GM21381 (cell line): ENCODE data around the gene CSF2RB.
A peak's percentile ranks its signal among the peaks of the same experiment; 100 is the strongest.

Experiments used
- ATAC-seq: cut with Tn5 transposase; IDR thresholded peaks from one replicate; pipeline ENCODE4 v1.9.1; 2021; ENCODE audit warnings: mild to moderate bottlenecking, moderate library complexity; ENCODE audit not compliant: unreplicated experiment

Gene CSF2RB

DNA sequence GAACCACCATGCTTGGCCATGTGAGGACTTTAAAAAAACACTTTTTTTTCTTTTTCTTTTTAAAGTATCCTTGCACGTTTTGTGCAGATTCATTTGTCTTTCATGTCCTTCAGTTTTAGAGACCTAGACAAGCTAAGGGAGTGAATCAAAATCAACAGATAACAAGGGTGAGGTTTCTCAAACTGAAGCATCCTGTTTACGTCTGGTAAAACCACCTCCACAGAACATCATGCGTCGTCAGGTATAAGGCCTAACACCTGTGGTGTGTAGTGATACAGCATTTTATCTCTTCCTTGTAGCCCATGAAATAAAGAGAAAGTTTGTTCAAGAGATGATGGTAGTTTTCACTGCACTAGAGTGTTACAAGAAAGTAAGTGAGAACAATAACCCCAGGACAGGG is 26.3 kb upstream of the CSF2RB start:
- ATAC-seq: no peak

DNA sequence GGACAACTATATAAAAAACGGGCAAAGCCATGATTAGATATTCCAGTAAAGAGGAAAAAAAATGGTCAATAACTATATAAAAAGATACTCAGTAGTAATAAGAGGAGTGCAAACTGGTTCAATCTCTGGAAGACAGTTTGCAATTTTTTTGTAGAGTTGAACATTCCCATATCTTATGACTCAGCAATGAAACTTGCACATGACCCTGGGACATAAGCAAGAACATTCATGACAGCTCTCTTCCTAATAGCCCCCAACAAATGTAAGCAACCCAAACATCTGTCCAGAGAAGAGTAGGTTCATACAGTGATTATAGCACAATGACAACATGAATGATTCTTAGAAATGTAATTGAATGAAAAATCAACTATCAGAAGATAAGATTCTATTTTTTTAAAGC is 21.8 kb upstream of the CSF2RB start:
- ATAC-seq: no peak

DNA sequence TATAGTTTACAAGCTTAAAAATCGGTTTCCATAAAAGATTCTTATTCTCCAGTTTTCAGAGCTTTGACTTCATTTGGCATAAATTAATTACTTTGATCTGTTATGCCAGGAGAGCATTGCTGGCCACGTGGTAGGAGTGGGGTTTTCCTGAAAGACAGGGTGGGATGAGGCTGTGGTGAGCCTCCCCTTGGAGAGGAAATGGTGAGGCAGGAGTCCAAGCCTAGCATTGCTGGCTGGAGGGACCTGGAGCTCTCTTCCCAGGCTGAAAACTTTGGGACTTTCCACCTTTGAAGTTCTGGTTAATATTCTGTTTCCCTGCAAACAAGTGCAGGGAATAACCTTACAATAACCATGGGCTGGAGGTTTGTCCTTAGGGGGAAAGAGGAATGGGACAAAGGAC is 21.1 kb upstream of the CSF2RB start:
- ATAC-seq: no peak

DNA sequence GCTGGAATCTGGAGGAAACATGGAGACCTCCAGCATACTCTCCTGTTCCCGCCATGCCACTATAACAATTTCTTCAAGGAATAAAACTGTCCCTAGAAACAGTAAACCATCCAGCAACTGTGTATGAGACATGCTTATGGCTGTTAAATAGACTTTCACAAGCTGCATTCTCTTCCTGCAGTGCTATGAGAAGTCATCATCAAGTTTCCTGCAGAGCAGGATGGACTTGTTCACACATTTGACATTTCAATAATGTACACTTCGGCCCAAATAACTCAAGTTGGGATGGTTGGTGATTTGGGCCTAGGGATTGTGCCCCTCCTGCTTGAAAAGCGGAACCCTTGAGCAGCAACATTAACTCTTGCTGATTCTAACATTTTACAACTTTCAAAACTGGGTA is 20.2 kb upstream of the CSF2RB start:
- no peak for ATAC-seq

DNA sequence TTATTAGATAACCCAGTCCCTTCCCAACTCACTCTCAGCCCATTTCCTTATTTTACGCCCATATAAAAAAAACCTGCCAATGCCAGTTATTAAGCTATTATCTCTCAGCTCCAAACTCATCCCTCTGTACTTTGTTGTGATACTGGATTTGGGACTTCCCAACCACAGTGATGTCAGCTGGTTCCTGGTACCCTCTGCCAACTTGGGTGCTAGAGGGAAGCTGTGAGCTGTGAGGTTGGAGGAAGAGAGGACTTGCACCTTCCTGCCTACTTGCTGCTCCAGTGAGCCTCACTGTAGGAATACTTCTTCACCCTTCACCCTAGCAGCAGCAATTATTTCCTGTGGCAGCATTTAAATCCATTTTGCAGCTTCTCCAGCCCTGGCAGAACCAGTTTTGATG is 19.2 kb upstream of the CSF2RB start:
- no peak for ATAC-seq

- ATAC-seq: no peak
Observed at GRCh38 chr22:36897611-36898010, 15.8 kb upstream of the CSF2RB start.

- no peak for ATAC-seq
Observed at GRCh38 chr22:36898690-36899089, 14.7 kb upstream of the CSF2RB start.

DNA sequence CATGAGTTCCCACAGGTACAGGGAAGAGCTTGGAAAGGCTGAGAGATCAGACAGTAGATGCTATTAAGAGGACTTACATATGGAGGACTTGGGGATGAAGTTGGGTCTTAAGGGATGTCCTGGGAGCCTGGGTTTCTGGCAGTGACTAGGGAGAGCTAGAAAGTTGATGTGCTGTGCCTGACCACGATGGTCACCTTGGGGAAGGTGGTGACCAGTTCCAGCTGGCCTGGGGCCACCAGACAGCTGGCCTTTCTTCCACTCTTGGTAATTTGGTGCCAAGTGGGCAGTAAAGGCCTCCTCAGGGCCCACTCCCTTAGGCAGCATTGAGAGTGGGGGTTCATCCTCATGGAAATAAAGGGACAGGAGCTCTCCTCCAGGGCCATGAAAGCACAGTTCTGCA is 13.9 kb upstream of the CSF2RB start:
- ATAC-seq: no peak

- ATAC-seq: no peak
Observed at GRCh38 chr22:36900225-36900624, 13.2 kb upstream of the CSF2RB start.

DNA sequence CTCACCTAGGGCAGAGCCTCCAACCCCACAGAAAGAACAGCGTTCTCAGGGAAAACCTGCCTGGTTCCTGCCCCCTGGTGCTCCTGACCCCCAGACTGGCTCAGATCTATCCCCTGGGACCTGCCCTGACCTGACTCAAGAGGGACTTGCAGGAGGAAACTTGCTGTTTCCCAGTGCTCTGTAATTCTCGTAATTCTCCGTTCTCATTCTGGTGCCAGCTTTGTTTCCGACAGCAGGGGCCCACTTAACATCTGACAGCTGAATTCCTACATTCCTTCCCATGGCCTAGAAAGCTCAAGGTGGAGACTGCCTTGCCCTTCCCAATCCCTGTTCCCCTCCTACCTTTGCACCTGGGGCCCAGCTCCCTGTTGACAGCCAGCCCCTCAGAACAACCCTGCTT is 12.5 kb upstream of the CSF2RB start:
- no peak for ATAC-seq

- peak; percentile 69 for ATAC-seq
Observed at GRCh38 chr22:36901411-36902142, 11.9 kb upstream of the CSF2RB start.

DNA sequence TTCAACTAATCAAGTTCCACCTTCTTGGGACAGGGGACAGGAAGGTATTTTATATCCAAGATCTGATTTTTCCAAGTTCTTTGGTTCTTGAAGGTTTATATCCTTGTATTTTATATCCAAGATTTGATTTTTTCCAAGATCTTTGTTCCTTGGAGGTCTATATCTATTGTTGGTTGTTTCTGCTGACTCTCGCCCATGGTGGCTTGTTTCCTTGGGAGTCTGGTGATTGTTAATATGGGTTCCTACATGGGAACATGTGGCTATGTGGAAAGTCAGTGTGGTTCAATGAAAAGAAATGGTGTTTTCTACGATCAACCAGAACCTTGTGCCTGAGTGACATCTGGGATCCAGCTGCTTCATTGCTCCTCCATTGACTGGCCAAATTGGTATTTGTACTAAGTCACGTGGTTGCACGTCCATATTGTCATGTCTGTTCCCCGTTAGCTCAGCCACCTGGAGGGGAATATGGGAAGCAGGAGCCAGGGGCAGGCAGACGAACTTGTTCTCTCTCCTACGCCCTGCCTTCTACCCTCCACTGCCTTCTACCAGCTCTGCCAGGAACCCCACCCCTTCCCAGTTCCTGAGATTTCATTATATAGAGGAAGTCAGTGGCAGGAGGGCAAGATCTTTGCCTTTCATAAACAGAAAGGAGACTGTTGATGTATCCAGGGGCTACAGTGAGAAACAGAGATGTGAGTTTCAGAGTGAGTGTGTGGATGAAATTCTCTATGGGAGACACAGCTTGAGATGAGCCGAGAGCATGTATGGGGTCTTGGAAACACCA is 11.1 kb upstream of the CSF2RB start:
- ATAC-seq: no peak

- no peak for ATAC-seq
Observed at GRCh38 chr22:36904260-36904880, 9.1 kb upstream of the CSF2RB start.

DNA sequence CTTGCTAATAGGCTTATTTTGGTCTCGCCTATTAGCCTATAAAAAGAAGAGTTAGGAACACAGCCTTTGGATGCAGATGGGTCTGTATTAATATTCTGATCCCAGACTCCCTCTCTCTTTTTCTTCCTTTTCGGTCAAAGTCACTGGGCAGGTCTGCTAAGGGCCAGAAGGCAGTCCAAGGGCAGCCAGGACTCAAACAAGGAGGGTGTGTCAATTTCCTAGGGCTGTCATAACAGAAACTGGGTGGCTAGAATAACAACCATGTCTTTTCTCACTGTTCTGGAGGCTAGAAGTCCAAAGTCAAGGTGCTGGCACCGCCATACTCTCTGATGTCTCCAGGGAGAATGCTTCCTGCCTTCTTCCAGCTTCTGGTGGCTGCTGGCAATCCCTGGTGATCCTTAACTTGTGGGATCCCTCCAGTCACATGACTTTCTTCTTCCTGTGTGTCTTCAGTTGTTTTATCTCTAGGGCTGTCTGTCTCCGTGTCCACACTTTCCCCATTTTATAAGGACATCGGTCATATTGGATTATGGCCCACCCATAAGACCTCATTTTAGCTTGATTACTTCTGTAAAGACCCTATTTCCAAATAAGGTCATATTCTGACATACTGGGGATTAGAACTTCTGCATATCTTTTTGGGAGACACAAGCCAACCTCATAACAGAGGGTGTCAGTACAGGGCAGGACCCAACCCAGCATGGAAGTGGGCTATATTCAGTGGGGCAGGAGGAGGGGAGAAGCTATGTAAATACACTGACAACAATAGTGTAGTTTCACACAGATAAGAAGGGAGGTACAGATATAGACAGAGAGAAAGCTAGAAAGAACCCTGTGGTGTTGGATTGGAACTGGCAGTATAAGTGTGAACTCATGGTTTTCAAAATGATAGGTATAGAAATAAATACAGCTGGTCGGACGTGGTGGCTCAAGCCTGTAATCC is 5.9 kb upstream of the CSF2RB start:
- no peak for ATAC-seq

GRCh38 chr22:36910461-36910860 is 3.0 kb upstream of the CSF2RB start:
- no peak for ATAC-seq

- ATAC-seq: no peak
Observed at GRCh38 chr22:36911887-36912661, 1.4 kb upstream of the CSF2RB start.

DNA sequence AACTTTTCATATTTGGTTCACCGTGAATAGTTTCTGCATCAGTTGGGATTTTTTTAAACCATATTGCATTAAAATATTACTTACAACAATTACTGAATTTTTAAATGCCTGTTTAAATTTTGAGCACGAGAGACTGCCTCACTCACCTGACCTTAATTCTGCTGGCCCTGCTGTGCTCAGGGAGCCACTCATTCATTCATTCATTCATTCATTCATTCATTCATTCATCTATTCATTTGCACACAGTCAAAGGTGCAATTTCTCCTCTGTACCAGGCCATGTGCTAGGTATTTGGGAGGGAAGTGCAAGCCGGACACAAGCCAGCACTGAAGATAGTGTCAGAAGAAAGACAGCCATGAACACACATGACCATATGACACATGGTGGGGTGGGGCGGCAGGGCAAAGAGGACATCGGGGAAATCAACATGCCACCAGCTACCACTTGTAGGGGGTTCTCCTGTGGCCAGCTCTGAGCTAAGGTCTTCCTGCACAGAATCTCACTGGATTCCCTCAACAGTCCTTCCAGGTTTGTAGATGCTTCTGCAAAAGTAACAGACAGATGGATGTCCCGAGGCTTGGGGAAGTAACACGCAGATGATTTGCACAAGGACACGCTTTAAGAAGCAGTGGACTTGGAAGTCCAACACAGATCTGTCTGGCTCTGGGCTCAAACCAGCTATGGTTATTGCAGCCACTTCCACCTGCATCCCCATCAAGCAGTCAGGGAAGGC is 568 bp upstream of the CSF2RB start:
- no peak for ATAC-seq

DNA sequence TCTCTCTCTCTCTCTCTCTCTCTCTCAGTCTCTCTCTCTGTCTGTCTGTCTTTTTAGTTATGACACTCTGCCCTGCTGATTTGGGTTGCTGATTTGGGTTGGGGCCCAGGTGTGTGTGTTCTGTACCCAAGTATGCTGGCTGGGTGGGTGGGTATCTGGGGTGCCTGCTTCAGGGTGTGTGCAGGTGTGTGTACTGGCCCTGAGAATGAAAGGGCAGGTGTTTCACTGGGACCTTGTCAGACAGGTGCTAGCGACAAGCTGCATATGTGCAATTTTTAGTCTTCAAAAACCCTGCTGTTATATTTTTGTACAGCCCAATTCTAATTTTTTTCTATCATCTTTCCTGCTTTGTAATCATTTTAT is 943 bp downstream of the CSF2RB start:
- ATAC-seq: no peak

GRCh38 chr22:36916034-36916433 is 2.6 kb downstream of the CSF2RB start:
- ATAC-seq: no peak
